Thyroid gland (tissue), 4 donors: ENCODE data around the gene PILRB. TPM values are rescaled to one million over a fixed set of nuclear protein-coding genes. Genes with fewer than 3 reads are reported as not detected.
"Not testable (repeated sequence)": the region's sequence is repeated elsewhere in the genome, so short reads cannot be mapped to it uniquely, and the experiment has no call there.

ENCODE experiments used
- DNase-seq, 2 donors: peaks; one replicate each; pipeline ENCODE4 v3.0.0-alpha.2; 2019
- H3K27ac ChIP-seq, 3 donors: fragments of 200-600 bp; sonication (generic); 1 replicate in 2 of 3; 2 replicates in 1 of 3; pipeline ENCODE4 v1.5.1; 2016 to 2019; ENCODE audit warnings: mild to moderate bottlenecking in 1 of 3, moderate library complexity in 1 of 3
- H3K27me3 ChIP-seq: fragments of 200-600 bp; sonication (generic); one replicate; pipeline ENCODE4 v1.5.1; 2019
- H3K36me3 ChIP-seq, 2 donors: fragments of 200-600 bp; sonication (generic); one replicate each; pipeline ENCODE4 v1.5.1; 2016 to 2019
- H3K4me1 ChIP-seq, 2 donors: fragments of 200-600 bp; sonication (generic); one replicate each; pipeline ENCODE4 v1.5.1; 2017 to 2019
- H3K4me3 ChIP-seq, 3 donors: fragments of 200-600 bp; sonication (generic); replicated peaks in 1 of 3; 1 replicate in 2 of 3; 2 replicates in 1 of 3; pipeline ENCODE4 v1.5.1; 2016; ENCODE audit warnings: mild to moderate bottlenecking in 1 of 3
- H3K9me3 ChIP-seq: fragments of 200-600 bp; sonication (generic); one replicate; pipeline ENCODE4 v1.5.1; 2017
- POLR2A ChIP-seq, 2 donors: fragments of 450-650 bp; IDR thresholded peaks; one replicate each; pipeline ENCODE4 v1.6.1; 2017; ENCODE audit warnings: antibody characterized with exemption in 2 of 2, mild to moderate bottlenecking in 2 of 2, moderate library complexity in 1 of 2
- WGBS, 2 donors: methylation state at CpG; one replicate each; pipeline ENCODE4 v1.1.5; 2017; 5-methylcytosine and 5-hydroxymethylcytosine counted together
- intact Hi-C: fragments of 100-400 bp; cut with DNase I; formaldehyde crosslinking; loops from one replicate; pipeline ENCODE4 v1.15.1; 2023
- total RNA-seq, 4 donors: library from RNA; depleted of rRNA; stranded (reverse); fragments of >200 nt; gene quantifications; one replicate each; pipeline ENCODE4 v1.2.3, GENCODE V29; 2016
- TF ChIP-seq, protein P1 (sequence below), 6 experiments: fragments of 200-600 bp in 3 of 6; fragments of 450-650 bp in 3 of 6; sonication (generic) in 3 of 6; IDR thresholded peaks; one replicate each; pipeline ENCODE4 v1.5.1; 2016 to 2019; ENCODE audit warnings: antibody characterized with exemption in 6 of 6, mild to moderate bottlenecking in 2 of 6, inconsistent platforms in 1 of 6, moderate library complexity in 1 of 6

Gene PILRB
- total RNA-seq, 4 donors from 2014 or later: 60.9 to 86.5 (median 73.9) TPM

DNA sequence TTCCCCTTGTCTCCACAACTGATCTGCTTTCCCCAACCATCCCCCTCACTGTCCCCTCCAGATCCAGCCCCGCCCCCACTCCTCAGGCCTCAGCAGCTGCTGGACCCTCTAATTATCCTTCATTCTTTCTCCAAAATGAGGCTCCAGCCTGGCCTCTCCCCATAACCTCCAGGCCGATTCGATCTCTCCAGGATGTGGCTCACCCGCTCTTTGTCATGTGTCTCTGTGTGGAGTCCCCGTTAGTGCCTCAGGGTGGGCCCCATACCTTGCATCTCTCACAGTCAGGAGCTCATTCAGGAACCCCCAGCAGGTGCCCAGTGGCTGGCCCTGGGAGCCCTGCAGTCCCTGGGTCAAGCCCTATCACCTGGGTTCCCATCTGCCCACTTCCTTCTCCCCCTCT is 16.7 kb downstream of the PILRB start:
- TF ChIP-seq, protein P1, sequence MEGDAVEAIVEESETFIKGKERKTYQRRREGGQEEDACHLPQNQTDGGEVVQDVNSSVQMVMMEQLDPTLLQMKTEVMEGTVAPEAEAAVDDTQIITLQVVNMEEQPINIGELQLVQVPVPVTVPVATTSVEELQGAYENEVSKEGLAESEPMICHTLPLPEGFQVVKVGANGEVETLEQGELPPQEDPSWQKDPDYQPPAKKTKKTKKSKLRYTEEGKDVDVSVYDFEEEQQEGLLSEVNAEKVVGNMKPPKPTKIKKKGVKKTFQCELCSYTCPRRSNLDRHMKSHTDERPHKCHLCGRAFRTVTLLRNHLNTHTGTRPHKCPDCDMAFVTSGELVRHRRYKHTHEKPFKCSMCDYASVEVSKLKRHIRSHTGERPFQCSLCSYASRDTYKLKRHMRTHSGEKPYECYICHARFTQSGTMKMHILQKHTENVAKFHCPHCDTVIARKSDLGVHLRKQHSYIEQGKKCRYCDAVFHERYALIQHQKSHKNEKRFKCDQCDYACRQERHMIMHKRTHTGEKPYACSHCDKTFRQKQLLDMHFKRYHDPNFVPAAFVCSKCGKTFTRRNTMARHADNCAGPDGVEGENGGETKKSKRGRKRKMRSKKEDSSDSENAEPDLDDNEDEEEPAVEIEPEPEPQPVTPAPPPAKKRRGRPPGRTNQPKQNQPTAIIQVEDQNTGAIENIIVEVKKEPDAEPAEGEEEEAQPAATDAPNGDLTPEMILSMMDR (IDR thresholded peaks at IDR 0.05): no peak
- no peak for TF ChIP-seq POLR2A (IDR thresholded peaks at IDR 0.05)
- Histone ChIP-seq H3K4me3 (no peak overlapping the region), H3K27me3 (no peaks in the 10 kb centered on the region), H3K4me1 (no peaks in the 10 kb centered on the region), H3K27ac (no peak overlapping the region), H3K9me3 (no peaks in the 10 kb centered on the region), H3K36me3 (no peaks in the 10 kb centered on the region)
- WGBS, 2 donors: 76 to 81% methylated on average over 5 of the region's 5 CpGs
- no peak for DNase-seq
- intact Hi-C loops: no loop called here

DNA sequence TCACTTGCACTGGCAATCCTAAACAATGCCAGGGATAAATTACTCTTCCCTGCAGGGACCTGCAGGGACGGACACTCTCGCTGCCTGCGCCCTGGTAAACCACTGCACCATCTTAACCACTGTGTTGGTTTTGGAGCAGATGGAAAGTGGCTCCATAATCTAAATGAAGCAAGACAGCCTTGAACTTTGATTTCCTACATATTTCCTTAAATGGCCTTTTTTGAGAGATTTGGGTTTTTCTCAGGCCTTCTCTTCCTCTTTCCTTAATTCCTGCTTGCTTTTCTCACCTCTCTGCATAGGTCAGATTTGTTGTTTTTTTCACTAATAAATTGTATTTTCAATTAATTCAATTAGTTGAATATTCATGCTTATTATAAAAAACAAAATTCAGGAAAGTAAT is 18.1 kb downstream of the PILRB start:
- no peak for TF ChIP-seq POLR2A (IDR thresholded peaks at IDR 0.05)
- TF ChIP-seq, protein P1 (IDR thresholded peaks at IDR 0.05): no peak
- no peaks in the 10 kb centered on the region for H3K27me3 ChIP-seq
- H3K27ac ChIP-seq: no peak overlapping the region
- H3K4me3 ChIP-seq: no peak overlapping the region
- no peak for DNase-seq
- intact Hi-C loops: no loop called here
- H3K9me3 ChIP-seq: no peaks in the 10 kb centered on the region
- no peaks in the 10 kb centered on the region for H3K4me1 ChIP-seq
- H3K36me3 ChIP-seq: no peaks in the 10 kb centered on the region
- 85 to 93% methylated on average over 3 of the region's 3 CpGs for WGBS, 2 donors

DNA sequence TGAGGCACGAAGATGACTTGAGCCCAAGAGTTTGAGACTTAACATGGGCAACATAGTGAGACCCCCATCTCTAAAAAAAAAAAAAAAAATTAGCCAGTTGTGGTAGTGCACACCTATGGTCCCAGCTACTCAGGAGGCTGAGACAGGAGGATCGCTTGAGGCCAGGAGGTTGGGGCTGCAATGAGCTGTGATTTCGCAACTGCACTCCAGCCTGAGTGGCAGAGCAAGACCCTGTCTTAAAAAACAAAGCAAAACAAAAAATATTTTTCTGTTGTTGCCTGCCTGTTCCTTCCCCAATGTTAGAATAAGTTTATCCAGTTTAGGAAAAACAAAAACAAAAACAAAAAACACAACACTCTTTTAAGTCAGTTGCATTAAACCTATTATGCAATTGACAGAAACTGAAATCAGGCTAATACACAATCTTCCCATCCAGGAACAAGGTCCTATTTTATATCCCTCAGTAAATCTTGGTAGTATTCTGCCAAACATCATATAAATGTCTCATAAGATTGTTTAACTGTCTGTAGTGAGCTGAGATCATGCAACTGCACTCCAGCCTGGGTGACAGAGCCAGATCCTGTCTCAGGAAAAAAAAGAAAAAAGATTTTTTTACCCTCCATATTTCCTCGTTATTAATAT is 20.3 kb downstream of the PILRB start:
- DNase-seq: no peak

DNA sequence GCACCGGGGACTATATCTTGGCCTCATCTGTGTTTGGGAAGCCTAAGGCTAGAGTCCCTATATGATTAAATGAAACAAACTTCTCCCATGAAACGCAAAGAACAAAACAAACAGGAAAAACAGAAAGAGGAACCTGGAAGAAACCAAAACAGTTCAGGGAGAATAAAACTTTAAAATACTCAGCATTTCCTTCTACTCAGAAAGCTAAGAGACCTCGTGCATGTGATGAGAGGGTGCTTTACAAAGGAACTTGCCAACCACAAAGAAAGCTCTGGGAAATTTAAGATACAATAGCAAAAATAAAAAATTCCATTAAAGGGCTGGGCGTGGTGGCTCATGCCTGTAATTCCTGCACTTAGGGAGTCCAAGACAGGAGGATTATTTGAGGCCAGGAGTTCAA is 22.3 kb downstream of the PILRB start:
- Histone ChIP-seq H3K27me3 (no peaks in the 10 kb centered on the region), H3K4me3 (no peak overlapping the region), H3K36me3 (no peaks in the 10 kb centered on the region), H3K9me3 (no peaks in the 10 kb centered on the region), H3K27ac (no peak overlapping the region), H3K4me1 (no peaks in the 10 kb centered on the region)
- 80% methylated on average over 4 of the region's 4 CpGs for WGBS, 2 donors
- no peak for DNase-seq
- intact Hi-C loops: no loop called here
- TF ChIP-seq, protein P1 (IDR thresholded peaks at IDR 0.05): no peak
- no peak for TF ChIP-seq POLR2A (IDR thresholded peaks at IDR 0.05)

More for the DNA sequence above, 20.3 kb downstream of the PILRB start:
- Histone ChIP-seq H3K4me3 (no peak overlapping the region), H3K9me3 (no peaks in the 10 kb centered on the region), H3K27ac (no peak overlapping the region), H3K36me3 (no peaks in the 10 kb centered on the region), H3K27me3 (no peaks in the 10 kb centered on the region), H3K4me1 (no peaks in the 10 kb centered on the region)
- TF ChIP-seq, protein P1 (IDR thresholded peaks at IDR 0.05): no peak
- no peak for TF ChIP-seq POLR2A (IDR thresholded peaks at IDR 0.05)
- intact Hi-C loops: no loop called here
- WGBS, 2 donors: 89 to 94% methylated on average over 4 of the region's 4 CpGs

DNA sequence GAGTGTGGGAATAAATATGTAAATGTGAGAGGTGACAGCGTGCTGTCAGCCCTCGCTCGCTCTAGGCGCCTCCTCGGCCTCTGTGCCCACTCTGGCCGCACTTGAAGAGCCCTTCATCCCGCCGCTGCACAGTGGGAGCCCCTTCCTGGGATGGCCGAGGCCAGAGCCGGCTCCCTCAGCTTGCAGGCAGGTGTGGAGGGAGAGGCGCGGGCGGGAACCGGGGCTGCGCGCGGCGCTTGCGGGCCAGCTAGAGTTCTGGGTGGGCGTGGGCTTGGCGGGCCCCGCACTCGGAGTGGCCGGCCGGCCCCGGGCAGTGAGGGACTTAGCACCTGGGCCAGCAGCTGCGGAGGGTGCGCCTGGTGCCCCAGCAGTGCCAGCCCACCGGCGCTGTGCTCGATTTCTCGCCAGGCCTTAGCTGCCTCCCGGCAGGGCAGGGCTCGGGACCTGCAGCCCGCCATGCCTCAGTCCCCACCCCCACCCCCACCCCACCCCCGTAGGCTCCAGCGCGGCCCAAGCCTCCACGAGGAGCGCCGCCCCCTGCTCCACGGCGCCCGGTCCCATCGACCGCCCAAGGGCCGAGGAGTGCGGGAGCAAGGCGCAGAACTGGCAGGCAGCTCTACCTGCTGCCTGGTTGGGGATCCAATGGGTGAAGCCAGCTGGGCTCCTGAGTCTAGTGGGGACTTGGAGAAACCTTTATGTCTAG is 23.8 kb downstream of the PILRB start:
- H3K27ac ChIP-seq, H3K4me3 ChIP-seq, DNase-seq, H3K36me3 ChIP-seq, H3K27me3 ChIP-seq, intact Hi-C loops, H3K9me3 ChIP-seq, H3K4me1 ChIP-seq: not testable (repeated sequence)
- WGBS, 2 donors: 60 to 69% methylated on average over 10 to 27 of the region's 49 CpGs

DNA sequence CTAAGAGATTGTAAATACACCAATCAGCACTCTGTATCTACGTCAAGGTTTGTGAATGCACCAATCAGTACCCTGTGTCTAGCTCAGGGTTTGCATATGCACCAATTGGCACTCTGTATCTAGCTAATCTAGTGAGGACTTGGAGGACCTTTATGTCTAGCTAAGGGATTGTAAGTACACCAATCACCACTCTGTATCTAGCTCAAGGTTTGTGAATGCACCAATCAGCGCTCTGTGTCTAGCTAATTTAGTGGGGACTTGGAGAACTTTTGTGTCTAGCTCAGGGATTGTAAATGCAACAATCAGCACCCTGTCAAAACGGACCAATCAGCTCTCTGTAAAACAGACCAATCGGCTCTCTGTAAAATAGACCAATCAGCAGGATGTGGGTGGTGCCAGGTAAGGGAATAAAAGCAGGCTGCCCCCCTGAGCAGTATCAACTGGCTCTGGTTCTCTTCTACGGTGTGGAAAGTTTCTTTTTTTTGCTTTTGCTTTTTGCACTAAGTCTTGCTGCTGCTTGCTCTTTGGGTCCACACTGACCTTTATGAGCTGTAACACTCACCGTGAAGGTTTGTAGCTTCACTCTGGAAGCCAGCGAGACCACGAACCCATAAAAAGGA is 24.4 kb downstream of the PILRB start:
- H3K27ac ChIP-seq, intact Hi-C loops, H3K36me3 ChIP-seq, DNase-seq, H3K4me3 ChIP-seq, H3K27me3 ChIP-seq, H3K9me3 ChIP-seq, H3K4me1 ChIP-seq: not testable (repeated sequence)
- WGBS, 2 donors: 77 to 82% methylated on average over 8 of the region's 8 CpGs
